SJSA1 (cell line): ENCODE measurements around the gene ESRRB. TPM values are rescaled to one million over a fixed set of nuclear protein-coding genes. Genes with fewer than 3 reads are reported as not detected.

Source experiments
- DNase-seq, 2 experiments: peaks; one replicate each; pipeline ENCODE4 v3.0.0-alpha.2; 2015 to 2020; ENCODE audit warnings: low spot score in 2 of 2, low read depth in 1 of 2
- H3K27ac ChIP-seq: fragments of 250-450 bp; sonication (Bioruptor Pico); 2 replicates; pipeline ENCODE4 v1.5.1; 2020; ENCODE audit warnings: mild to moderate bottlenecking, moderate library complexity
- H3K27me3 ChIP-seq: fragments of 250-450 bp; sonication (Bioruptor Pico); replicated peaks from 2 replicates; pipeline ENCODE4 v1.5.1; 2020; ENCODE audit warnings: mild to moderate bottlenecking, moderate library complexity
- H3K36me3 ChIP-seq: fragments of 250-450 bp; sonication (Bioruptor Pico); 2 replicates; pipeline ENCODE4 v1.5.1; 2020; ENCODE audit warnings: mild to moderate bottlenecking
- H3K4me1 ChIP-seq: fragments of 250-450 bp; sonication (Bioruptor Pico); replicated peaks from 2 replicates; pipeline ENCODE4 v1.6.1; 2021; ENCODE audit warnings: mild to moderate bottlenecking
- H3K4me3 ChIP-seq: fragments of 250-450 bp; sonication (Bioruptor Pico); 2 replicates; pipeline ENCODE4 v1.5.1; 2020; ENCODE audit warnings: mild to moderate bottlenecking
- H3K9me3 ChIP-seq: fragments of 250-450 bp; sonication (Bioruptor Pico); replicated peaks from 2 replicates; pipeline ENCODE4 v1.5.1; 2020; ENCODE audit warnings: mild to moderate bottlenecking
- total RNA-seq: library from RNA; depleted of rRNA; stranded (reverse); fragments of >200 nt; shearing (Covaris generic); gene quantifications from 2 replicates; pipeline ENCODE4 v1.2.3, GENCODE V29; 2014; rRNA removed

ESRRB gene
- 0.03 TPM in 1 of 2 replicates, not detected in the other for total RNA-seq

DNA sequence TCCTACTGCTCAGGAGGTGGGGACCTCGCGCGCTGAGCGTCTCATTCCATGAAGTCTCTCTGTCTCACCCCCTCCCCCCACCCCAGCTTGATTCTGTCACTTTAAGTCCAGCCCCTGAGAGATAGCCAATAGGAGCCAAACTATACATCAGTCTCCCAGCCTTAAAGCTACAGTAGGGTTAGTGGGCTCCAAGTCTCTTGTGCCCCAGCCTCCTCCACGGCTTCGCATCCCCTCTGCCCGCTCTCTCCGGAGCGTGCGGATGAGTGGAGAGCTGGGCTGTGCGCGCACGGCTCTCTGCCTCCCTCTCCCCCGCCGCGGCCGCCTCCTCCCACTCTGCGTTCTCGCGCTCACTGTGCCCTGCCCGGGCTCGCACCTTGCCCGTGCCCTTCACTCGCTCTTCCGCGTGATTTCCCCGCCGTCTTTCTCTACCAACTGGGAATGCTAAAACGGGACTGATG, at the start of gene ESRRB:
ESRRB (plus strand) TSS at position 191 of the 458 bp plus-strand sequence; CDS start at position 456, 265 bp downstream.
- H3K4me1 ChIP-seq = no peaks in the 10 kb centered on the region
- H3K27ac ChIP-seq = no peak within 1 kb of the TSS
- H3K9me3 ChIP-seq = no peaks in the 10 kb centered on the region
- no peaks in the 10 kb centered on the region for H3K36me3 ChIP-seq
- no peak within 1 kb of the TSS for H3K4me3 ChIP-seq
- DNase-seq = no peak
- H3K27me3 ChIP-seq = peaks cover 34% of the 10 kb centered on the region

DNA sequence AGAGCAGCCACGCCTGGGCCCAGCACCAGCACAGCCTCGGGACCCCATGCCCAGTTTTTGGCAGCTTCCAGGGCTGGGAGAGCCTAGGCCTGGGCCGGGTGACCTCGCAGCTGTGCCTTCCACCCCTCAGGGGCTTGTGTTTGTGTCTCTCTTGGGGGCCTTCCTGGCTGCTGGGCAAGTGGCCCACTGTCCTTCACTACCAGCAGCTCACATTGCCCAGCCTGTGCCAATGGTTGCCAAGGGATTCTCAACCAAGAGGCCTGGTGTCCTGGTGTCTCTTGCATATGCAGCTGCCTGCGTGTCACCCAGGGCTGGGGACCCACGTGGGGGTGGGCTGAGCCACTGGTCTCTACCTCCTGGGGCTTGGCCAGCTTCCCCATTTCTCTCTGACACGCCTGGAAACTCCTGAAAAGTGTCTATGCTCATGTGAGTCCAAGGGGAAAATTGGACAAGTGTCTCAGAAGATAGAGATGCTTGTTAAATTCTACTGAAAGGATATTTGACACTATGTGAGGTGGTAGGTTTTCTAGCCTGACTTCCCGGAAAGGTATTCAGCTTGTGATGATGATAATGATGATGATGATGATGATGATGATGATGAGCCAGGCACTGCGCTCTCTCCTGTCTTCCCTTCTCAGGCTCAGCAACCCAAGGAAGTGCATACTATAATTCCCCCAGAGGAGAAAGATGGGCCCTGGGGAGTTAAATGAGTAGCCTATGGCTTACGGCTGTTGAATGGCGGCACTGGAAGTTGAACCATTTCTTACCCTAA, 48.8 kb upstream of the ESRRB start:
- DNase-seq = no peak
- Histone ChIP-seq H3K36me3 (no peaks in the 10 kb centered on the region), H3K4me3 (no peak overlapping the region), H3K9me3 (no peaks in the 10 kb centered on the region), H3K4me1 (no peaks in the 10 kb centered on the region), H3K27me3 (peaks cover 13% of the 10 kb centered on the region), H3K27ac (no peak overlapping the region)

DNA sequence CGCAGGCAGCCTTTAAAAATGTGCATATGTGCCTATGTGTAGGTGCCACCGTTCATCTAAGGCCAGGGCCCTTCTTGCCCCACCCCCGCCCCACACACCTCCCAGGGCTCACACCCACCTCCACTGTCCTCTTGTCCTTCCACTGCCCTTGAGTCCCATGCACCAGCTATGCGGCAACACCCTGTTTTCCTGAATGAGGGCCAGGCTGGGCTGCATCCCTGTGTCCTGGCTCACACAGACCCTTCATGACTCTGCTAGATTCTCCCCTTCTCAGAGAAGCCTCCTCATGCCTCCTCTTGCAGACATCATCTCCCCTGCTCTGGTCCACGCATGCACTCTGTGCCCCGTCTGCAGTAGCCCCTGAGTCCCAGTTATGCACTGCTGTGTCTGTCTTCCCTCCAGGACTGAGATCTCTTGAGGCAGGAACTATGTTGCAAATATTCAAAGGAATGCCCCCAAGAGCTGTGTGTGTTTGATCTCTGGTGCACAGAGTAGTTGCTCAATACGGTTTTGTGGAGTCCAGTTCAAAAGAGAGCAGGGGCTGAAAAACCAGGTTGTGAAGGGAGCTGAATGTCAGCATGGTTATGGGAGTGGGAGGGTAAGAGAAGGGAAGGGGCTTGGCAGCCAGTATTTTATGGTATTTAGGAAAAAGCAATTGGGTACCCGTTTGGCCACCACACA, 47.3 kb upstream of the ESRRB start:
- no peak overlapping the region for H3K4me3 ChIP-seq
- H3K27ac ChIP-seq = no peak overlapping the region
- no peaks in the 10 kb centered on the region for H3K9me3 ChIP-seq
- no peaks in the 10 kb centered on the region for H3K36me3 ChIP-seq
- DNase-seq = no peak
- no peaks in the 10 kb centered on the region for H3K4me1 ChIP-seq
- H3K27me3 ChIP-seq = peaks cover 13% of the 10 kb centered on the region

DNA sequence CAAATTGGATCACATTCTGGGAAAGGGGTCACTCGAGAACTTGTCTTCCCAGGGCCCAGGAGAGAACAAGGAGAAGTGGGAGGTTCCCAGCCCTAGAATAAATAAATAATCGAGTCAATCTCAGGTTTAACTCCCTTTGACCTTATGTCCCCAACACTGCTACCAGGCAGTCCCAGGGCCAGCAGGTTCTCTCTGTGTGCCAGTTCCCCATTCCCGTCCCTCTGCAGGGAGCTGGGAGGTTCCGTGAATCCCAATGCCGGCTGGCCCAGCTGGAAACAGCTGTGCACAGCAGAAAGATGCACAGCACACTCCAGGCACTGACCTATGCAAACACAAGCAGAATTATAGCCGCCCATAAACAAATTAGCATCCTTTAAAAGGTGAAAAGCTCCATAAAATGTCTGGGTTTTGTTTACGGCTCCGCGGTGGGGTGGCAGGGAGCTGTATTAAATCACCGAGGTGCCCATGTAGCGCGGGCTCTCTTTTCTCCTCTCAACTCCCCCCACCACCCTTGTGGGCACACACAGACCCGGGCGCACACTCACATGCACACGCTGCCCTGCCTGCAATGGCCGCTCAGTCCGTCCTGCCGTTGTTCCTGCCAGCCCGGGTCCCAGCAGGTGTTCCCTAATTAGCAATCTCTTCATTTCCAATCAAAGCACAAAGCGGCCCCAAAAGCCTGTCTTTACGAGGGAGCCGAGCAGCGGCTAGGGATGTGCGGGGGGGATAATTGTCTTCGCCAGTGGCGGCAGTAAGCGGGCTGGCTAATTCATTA, 46.6 kb upstream of the ESRRB start:
- H3K9me3 ChIP-seq = no peaks in the 10 kb centered on the region
- H3K36me3 ChIP-seq = no peaks in the 10 kb centered on the region
- H3K4me1 ChIP-seq = no peaks in the 10 kb centered on the region
- H3K4me3 ChIP-seq = no peak overlapping the region
- peaks cover 13% of the 10 kb centered on the region for H3K27me3 ChIP-seq
- no peak for DNase-seq
- no peak overlapping the region for H3K27ac ChIP-seq

DNA sequence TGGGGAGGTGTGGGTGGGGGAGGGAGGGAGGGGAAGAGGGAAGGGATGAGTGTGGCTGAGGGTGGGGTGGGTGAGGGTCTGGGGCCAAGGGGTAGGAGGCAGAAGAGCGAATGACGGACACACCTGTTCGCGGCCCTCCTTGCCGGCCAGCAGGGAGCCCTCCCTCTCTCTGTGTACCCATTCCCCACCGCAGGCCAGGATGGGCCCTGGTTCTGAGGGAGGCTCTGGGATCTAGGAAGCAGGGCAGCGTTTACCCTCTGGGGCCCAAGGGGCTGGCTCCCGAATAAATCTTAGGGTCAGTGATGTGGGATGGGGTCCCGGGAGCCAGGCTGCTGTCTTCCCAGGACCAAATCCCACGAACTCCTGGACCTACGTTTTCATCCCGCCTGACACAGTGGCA, 46.0 kb upstream of the ESRRB start:
- no peaks in the 10 kb centered on the region for H3K4me1 ChIP-seq
- H3K27ac ChIP-seq = no peak overlapping the region
- H3K36me3 ChIP-seq = no peaks in the 10 kb centered on the region
- no peaks in the 10 kb centered on the region for H3K9me3 ChIP-seq
- no peak overlapping the region for H3K4me3 ChIP-seq
- peaks cover 13% of the 10 kb centered on the region for H3K27me3 ChIP-seq
- DNase-seq = no peak

DNA sequence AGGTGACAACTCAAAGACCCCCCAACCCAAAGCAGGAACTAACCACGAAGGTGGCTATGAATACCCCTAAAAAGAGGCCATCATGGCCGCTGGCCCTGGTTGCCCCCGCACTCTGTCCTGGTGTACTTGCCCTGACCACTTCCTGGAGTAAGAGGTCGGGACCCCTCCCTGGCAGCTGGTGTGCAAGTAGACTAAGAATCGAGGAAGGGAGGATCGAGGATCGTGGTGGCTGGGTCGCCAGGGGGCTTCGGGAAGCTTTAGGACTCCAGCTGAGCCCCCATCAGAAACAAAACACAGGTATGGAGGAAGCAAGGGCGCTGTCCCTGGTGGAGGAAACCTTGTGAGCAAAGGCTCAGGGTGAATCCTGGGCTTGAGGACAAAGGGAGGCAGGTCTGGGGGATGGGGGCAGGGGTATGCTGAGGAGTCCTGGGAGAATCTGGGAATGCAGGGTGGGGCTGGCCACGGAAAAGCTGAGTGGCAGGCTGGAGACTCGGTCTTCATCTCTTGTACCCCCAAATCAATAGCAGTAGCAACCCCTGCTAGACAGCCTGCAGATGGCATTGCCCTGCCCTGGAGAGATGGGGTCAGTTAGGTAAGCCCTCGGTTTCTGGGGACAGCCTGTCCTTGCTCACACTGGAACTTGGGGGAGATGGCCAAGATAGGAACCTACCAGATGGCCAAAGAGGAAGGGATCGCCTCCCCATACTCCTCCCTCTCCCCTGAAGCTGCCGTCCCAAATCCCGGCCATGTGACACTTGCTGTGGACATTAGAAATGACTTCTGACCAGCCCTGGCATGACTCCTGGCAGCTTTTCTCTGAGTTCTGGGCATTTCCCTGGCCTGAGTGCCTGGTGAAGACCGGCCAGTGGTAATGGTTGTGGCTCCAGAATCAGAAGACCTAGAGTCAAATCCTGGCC, 45.3 kb upstream of the ESRRB start:
- Histone ChIP-seq H3K9me3 (no peaks in the 10 kb centered on the region), H3K27ac (no peak overlapping the region), H3K36me3 (no peaks in the 10 kb centered on the region), H3K4me1 (no peaks in the 10 kb centered on the region), H3K4me3 (no peak overlapping the region), H3K27me3 (peaks cover 13% of the 10 kb centered on the region)
- DNase-seq = no peak

DNA sequence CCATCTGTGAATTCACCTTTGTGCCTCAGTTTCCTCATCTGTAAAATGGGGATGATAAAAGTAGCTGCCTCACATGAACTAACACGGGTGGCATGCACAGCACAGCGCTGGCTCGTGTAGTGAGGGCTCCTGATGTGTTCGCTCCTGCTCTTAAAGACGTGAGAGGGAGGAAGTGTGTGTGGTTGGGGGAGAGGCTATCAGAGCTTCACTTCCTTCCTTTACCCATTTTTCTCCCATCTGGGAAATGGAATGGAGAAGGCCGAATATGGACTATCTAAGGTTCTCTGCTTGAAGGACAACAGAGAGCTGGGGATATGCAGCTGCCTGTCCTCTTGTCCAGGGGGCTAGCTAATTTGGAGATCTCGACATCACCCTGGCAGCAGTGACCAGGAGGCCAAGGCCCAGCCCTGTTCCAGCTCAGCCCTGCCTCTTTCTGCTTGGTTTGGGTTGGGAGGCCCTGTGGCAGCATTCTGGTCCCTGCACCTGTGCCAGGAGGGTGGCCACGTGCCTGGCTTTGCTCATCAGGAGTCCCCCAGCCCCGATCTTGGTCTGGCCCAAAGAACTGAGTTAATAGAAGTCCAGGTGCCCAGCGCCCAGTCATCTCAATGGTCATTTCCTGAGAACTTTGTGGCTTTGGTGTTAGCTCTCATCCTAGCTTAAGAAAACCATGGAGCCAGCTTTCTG, 44.5 kb upstream of the ESRRB start:
- H3K36me3 ChIP-seq = no peaks in the 10 kb centered on the region
- no peak overlapping the region for H3K27ac ChIP-seq
- no peak for DNase-seq
- no peaks in the 10 kb centered on the region for H3K9me3 ChIP-seq
- peaks cover 13% of the 10 kb centered on the region for H3K27me3 ChIP-seq
- no peaks in the 10 kb centered on the region for H3K4me1 ChIP-seq
- no peak overlapping the region for H3K4me3 ChIP-seq

DNA sequence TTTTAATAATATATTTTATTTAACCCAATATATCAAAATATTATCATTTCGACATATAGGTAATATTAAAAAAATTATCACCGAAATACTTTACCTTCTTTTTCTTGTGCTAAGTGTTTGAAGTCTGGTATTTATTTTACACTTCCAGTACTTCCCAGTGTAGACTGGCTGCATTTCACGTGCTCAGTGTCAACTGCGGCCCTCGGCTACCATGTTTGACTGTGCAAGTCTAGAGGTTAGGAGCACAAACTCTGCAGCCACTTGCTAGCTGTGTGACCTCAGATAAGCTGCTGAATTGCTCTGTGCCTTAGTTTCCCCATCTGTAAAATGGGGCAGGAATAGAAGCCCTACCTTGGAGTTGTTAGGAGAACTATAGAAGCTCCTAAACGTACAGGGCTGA, 42.3 kb upstream of the ESRRB start:
- Histone ChIP-seq H3K36me3 (no peaks in the 10 kb centered on the region), H3K9me3 (no peaks in the 10 kb centered on the region), H3K27me3 (peaks cover 13% of the 10 kb centered on the region), H3K4me3 (no peak overlapping the region), H3K4me1 (no peaks in the 10 kb centered on the region), H3K27ac (no peak overlapping the region)
- DNase-seq = no peak

DNA sequence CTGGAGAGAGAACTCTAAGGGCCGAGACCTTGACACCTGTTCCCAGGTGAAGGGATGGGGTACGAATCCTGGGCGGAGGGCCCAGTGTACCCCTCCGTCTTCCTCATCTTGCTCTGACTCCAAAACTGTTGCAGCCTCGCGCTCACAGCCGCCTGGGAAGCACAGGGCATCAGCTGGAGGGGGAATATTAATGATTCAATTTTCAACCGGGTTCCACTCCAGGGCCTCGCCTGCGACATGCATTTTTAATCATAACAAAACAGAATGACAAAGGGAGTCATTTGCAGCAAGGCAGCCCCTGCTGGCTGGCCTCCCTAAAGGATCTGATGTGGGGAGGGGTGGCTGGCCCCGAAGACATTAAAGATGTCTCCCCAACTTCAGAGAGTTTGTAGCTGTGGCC, 41.6 kb upstream of the ESRRB start:
- Histone ChIP-seq H3K36me3 (no peaks in the 10 kb centered on the region), H3K27me3 (peaks cover 10% of the 10 kb centered on the region), H3K9me3 (no peaks in the 10 kb centered on the region), H3K27ac (no peak overlapping the region), H3K4me1 (no peaks in the 10 kb centered on the region), H3K4me3 (no peak overlapping the region)
- DNase-seq = no peak

DNA sequence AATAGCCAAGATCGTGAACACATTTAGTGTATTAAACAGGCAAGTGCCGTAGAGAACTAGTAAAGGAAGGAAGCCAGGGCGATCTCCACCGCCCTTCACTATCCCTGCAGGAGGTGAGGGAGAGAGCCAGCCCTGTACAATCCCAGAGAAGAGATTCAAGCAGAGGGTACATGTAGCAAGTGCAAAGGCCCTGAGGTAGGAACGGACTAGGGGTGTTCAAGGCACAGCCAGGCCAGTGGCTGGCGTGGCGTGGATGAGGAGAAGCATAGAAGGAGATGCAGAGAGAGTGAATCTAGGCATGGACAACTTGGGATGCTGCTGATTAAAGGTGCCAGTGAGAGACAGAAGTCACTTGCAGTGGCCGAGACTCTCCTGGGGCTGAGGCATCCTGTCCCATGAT, 39.1 kb upstream of the ESRRB start:
- Histone ChIP-seq H3K9me3 (no peaks in the 10 kb centered on the region), H3K4me1 (no peaks in the 10 kb centered on the region), H3K27me3 (peaks cover 2% of the 10 kb centered on the region; the same call in 1 of the 2 replicates), H3K36me3 (no peaks in the 10 kb centered on the region), H3K27ac (no peak overlapping the region), H3K4me3 (no peak overlapping the region)
- no peak for DNase-seq

DNA sequence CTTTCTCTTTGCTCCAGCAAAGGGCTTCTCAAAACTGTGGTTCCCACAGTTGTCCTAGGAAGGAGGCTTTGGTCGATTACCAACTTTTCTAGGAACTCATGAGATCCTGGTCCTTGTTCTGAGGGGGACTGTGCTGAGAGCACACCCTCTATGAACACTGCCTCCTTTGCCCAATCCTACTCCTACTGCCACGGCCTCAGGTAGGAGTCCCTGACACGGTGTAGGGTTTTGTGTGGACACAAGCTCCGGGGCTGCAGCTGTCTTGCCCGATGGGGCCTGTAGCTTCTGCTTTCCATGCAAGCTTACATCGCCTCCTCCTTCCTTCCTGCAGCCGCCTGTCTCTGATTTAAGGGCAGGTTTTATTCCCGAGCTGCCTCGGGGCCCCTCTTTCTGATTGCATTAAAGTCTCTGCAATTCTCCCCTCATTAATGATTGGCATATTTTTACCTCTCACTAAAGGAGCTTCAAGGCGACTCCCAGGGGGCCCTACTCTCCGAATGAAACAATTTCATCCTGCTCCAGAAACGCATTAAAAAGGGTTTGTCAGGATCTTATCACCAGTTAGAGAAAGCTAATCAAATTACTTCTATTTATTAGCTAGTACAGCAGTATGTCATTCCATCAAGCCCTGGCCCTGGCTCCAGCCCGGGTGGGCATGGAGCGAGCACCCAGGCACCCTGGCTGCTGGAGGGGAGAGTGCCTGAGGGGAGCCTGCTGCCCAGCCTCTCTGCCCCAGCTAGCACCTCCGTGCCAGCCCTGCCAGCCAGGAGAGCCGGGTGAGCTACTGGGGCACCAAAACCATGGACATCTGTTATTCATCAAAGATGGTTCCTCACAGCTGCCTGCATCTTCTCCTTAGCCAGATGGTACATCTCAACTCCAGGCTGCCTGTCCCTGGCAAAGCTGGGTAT, 38.0 kb upstream of the ESRRB start:
- DNase-seq = no peak
- Histone ChIP-seq H3K9me3 (no peaks in the 10 kb centered on the region), H3K27me3 (no peaks in the 10 kb centered on the region), H3K4me3 (no peak overlapping the region), H3K4me1 (no peaks in the 10 kb centered on the region), H3K27ac (no peak overlapping the region), H3K36me3 (no peaks in the 10 kb centered on the region)
